ENCODE measurements around the gene INPP5A.
"Not testable (repeated sequence)": the region's sequence is repeated elsewhere in the genome, so short reads cannot be mapped to it uniquely, and the experiment has no call there.

INPP5A gene

GRCh38 chr10:132699411-132700155, 162.0 kb downstream of the INPP5A start:
- Histone ChIP-seq H3K27me3 (ENCODE audit: control insufficient read depth, insufficient read depth, low read length) (no peaks in the 10 kb centered on the region), H3K27ac (ENCODE audit: low read depth, low read length) (no peak overlapping the region), H3K36me3 (ENCODE audit: control insufficient read depth, insufficient read depth, low read length) (no peaks in the 10 kb centered on the region), H3K4me1 (ENCODE audit: control insufficient read depth, insufficient read depth, low read length) (peaks cover 3% of the 10 kb centered on the region; the same call in 1 of the 2 replicates), H3K9ac (ENCODE audit: low read length) (no peak overlapping the region), H3K4me3 (ENCODE audit: low read depth, low read length) (no peak overlapping the region), H3K9me3 (ENCODE audit: control insufficient read depth, insufficient read depth, low read depth, low read length) (peaks cover 13% of the 10 kb centered on the region)

GRCh38 chr10:132700156-132701098, 162.8 kb downstream of the INPP5A start:
- H3K27me3 ChIP-seq (ENCODE audit: control insufficient read depth, insufficient read depth, low read length): no peaks in the 10 kb centered on the region
- H3K27ac ChIP-seq (ENCODE audit: low read depth, low read length): no peak overlapping the region
- H3K9me3 ChIP-seq (ENCODE audit: control insufficient read depth, insufficient read depth, low read depth, low read length): peaks cover 11% of the 10 kb centered on the region; the same call in 1 of the 2 replicates
- no peak overlapping the region for H3K4me3 ChIP-seq (ENCODE audit: low read depth, low read length)
- H3K36me3 ChIP-seq (ENCODE audit: control insufficient read depth, insufficient read depth, low read length): no peaks in the 10 kb centered on the region
- no peak overlapping the region for H3K9ac ChIP-seq (ENCODE audit: low read length)
- H3K4me1 ChIP-seq (ENCODE audit: control insufficient read depth, insufficient read depth, low read length): peaks cover 3% of the 10 kb centered on the region; the same call in 1 of the 2 replicates

DNA sequence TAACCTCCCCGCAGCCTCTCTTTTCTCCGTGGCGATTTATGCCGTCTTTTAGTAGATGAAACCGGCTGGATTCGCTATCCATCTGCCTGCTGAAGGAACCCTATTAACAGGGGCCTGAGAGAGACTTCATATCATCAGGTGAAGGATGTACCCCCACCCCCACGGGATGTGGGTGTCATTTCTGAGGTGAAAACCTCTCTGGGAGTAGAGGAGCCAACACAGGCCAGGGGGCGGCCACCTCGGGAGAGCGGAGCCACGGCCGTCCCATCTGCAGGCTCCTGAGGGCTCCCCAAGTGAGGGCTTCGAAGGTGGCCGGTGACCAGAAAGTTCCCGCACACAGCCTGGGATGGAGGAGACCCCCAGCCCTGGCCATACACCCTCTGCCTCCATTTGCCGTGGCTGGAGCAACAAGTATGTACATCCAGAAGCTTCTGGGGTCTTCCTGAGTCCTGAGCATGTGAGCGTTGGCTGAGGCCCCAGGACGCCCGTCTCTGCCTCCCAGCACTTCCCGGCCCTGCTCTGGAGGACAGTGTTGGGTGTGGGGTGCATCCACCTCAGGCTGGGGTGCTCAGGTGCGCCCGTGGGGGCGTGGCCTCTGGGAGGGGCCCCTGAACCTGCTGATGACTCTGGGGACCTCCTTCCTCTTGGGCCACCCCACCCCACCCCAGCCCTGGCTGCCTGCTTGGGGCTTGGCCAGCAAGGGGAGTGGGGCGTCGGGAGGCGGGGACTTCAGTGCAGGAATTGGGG, 163.7 kb downstream of the INPP5A start:
- peaks cover 3% of the 10 kb centered on the region; the same call in 1 of the 2 replicates for H3K4me1 ChIP-seq (ENCODE audit: control insufficient read depth, insufficient read depth, low read length)
- H3K9me3 ChIP-seq (ENCODE audit: control insufficient read depth, insufficient read depth, low read depth, low read length): peaks cover 17% of the 10 kb centered on the region; the same call in 1 of the 2 replicates
- H3K36me3 ChIP-seq (ENCODE audit: control insufficient read depth, insufficient read depth, low read length): no peaks in the 10 kb centered on the region
- no peak overlapping the region for H3K27ac ChIP-seq (ENCODE audit: low read depth, low read length)
- H3K4me3 ChIP-seq (ENCODE audit: low read depth, low read length): no peak overlapping the region
- H3K27me3 ChIP-seq (ENCODE audit: control insufficient read depth, insufficient read depth, low read length): no peaks in the 10 kb centered on the region
- no peak overlapping the region for H3K9ac ChIP-seq (ENCODE audit: low read length)

DNA sequence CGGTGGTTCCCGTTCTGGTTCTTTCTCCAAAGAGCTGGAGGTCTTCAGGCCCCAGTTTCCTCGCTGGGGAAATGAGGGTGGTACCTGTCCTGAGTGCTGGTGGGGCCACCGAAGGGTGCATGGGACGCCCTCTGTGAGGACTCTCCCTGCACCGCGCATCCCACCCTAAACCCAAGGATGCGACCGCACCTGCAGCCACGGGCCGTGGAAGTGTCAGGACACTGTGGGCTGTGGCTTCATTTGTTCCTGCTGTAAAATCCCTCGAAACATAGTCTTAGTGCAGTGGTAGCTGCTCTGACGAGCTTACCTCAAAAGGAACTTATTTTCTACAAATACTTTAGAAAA, 164.2 kb downstream of the INPP5A start:
- Histone ChIP-seq H3K27me3 (ENCODE audit: control insufficient read depth, insufficient read depth, low read length) (no peaks in the 10 kb centered on the region), H3K36me3 (ENCODE audit: control insufficient read depth, insufficient read depth, low read length) (no peaks in the 10 kb centered on the region), H3K4me3 (ENCODE audit: low read depth, low read length) (no peak overlapping the region), H3K27ac (ENCODE audit: low read depth, low read length) (no peak overlapping the region), H3K9ac (ENCODE audit: low read length) (no peak overlapping the region), H3K4me1 (ENCODE audit: control insufficient read depth, insufficient read depth, low read length) (peaks cover 3% of the 10 kb centered on the region; the same call in 1 of the 2 replicates), H3K9me3 (ENCODE audit: control insufficient read depth, insufficient read depth, low read depth, low read length) (peaks cover 23% of the 10 kb centered on the region)

GRCh38 chr10:132702601-132703418, 165.2 kb downstream of the INPP5A start:
- no peaks in the 10 kb centered on the region for H3K27me3 ChIP-seq (ENCODE audit: control insufficient read depth, insufficient read depth, low read length)
- H3K4me3 ChIP-seq (ENCODE audit: low read depth, low read length): no peak overlapping the region
- no peak overlapping the region for H3K9ac ChIP-seq (ENCODE audit: low read length)
- no peaks in the 10 kb centered on the region for H3K36me3 ChIP-seq (ENCODE audit: control insufficient read depth, insufficient read depth, low read length)
- H3K4me1 ChIP-seq (ENCODE audit: control insufficient read depth, insufficient read depth, low read length): peaks cover 3% of the 10 kb centered on the region; the same call in 1 of the 2 replicates
- no peak overlapping the region for H3K27ac ChIP-seq (ENCODE audit: low read depth, low read length)
- H3K9me3 ChIP-seq (ENCODE audit: control insufficient read depth, insufficient read depth, low read depth, low read length): peaks cover 25% of the 10 kb centered on the region

GRCh38 chr10:132703419-132704007, 165.9 kb downstream of the INPP5A start:
- Histone ChIP-seq H3K27me3 (ENCODE audit: control insufficient read depth, insufficient read depth, low read length) (no peaks in the 10 kb centered on the region), H3K27ac (ENCODE audit: low read depth, low read length) (no peak overlapping the region), H3K9me3 (ENCODE audit: control insufficient read depth, insufficient read depth, low read depth, low read length) (peaks cover 25% of the 10 kb centered on the region), H3K9ac (ENCODE audit: low read length) (no peak overlapping the region), H3K36me3 (ENCODE audit: control insufficient read depth, insufficient read depth, low read length) (no peaks in the 10 kb centered on the region), H3K4me3 (ENCODE audit: low read depth, low read length) (no peak overlapping the region), H3K4me1 (ENCODE audit: control insufficient read depth, insufficient read depth, low read length) (peaks cover 3% of the 10 kb centered on the region; the same call in 1 of the 2 replicates)

- no peak overlapping the region for H3K4me3 ChIP-seq (ENCODE audit: low read depth, low read length)
- peaks cover 25% of the 10 kb centered on the region for H3K9me3 ChIP-seq (ENCODE audit: control insufficient read depth, insufficient read depth, low read depth, low read length)
- H3K27ac ChIP-seq (ENCODE audit: low read depth, low read length): no peak overlapping the region
- peaks cover 7% of the 10 kb centered on the region; the same call in 1 of the 2 replicates for H3K4me1 ChIP-seq (ENCODE audit: control insufficient read depth, insufficient read depth, low read length)
- no peaks in the 10 kb centered on the region for H3K36me3 ChIP-seq (ENCODE audit: control insufficient read depth, insufficient read depth, low read length)
- no peak overlapping the region for H3K9ac ChIP-seq (ENCODE audit: low read length)
- H3K27me3 ChIP-seq (ENCODE audit: control insufficient read depth, insufficient read depth, low read length): no peaks in the 10 kb centered on the region
These were observed 166.6 kb downstream of the INPP5A start for GRCh38 chr10:132704008-132704814.

DNA sequence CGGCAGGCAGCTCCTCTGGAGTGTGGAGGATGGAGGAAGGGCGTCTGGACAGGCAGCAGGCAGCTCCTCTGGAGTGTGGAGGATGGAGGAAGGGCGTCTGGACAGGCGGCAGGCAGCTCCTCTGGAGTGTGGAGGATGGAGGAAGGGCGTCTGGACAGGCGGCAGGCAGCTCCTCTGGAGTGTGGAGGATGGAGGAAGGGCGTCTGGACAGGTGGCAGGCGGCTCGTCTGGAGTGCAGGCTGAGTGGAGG, 167.2 kb downstream of the INPP5A start:
- not testable (repeated sequence) for H3K27ac ChIP-seq (ENCODE audit: low read depth, low read length); H3K4me1 ChIP-seq (ENCODE audit: control insufficient read depth, insufficient read depth, low read length); H3K36me3 ChIP-seq (ENCODE audit: control insufficient read depth, insufficient read depth, low read length)

DNA sequence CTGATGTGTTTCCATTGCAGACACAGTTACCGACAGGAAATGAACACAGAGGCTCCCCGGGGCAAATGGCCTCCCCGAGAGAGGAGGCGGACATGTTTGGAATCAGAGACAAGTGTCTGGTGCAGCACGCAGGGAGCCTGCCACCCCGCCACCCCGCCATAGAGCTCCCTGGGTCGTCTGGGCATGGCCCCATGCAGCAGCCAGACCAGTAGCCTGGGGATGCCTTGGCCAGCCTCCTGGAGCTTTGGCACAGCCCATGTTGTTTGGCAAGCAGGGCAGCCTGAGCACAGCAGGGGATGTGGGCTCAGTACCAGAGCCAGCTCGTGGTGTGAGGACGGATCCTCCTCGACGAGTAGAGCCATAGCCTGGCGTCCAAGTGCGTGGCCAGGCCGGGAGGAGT, 167.6 kb downstream of the INPP5A start:
- H3K27ac ChIP-seq (ENCODE audit: low read depth, low read length): no peak overlapping the region
- H3K9me3 ChIP-seq (ENCODE audit: control insufficient read depth, insufficient read depth, low read depth, low read length): peaks cover 25% of the 10 kb centered on the region
- peaks cover 5% of the 10 kb centered on the region; the same call in 1 of the 2 replicates for H3K4me1 ChIP-seq (ENCODE audit: control insufficient read depth, insufficient read depth, low read length)
- no peak overlapping the region for H3K4me3 ChIP-seq (ENCODE audit: low read depth, low read length)
- H3K36me3 ChIP-seq (ENCODE audit: control insufficient read depth, insufficient read depth, low read length): no peaks in the 10 kb centered on the region
- no peaks in the 10 kb centered on the region for H3K27me3 ChIP-seq (ENCODE audit: control insufficient read depth, insufficient read depth, low read length)
- no peak overlapping the region for H3K9ac ChIP-seq (ENCODE audit: low read length)

More for the DNA sequence above, 167.2 kb downstream of the INPP5A start:
- not testable (repeated sequence) for H3K27me3 ChIP-seq (ENCODE audit: control insufficient read depth, insufficient read depth, low read length); H3K4me3 ChIP-seq (ENCODE audit: low read depth, low read length); H3K9ac ChIP-seq (ENCODE audit: low read length)
- peaks cover 25% of the 10 kb centered on the region for H3K9me3 ChIP-seq (ENCODE audit: control insufficient read depth, insufficient read depth, low read depth, low read length)

Measured in HUES6 (cell line).